Measurements from ENCODE around the gene ARL11.

ARL11 gene

GRCh38 chr13:49649963-49650312, 21.6 kb downstream of the ARL11 start:
- no peak overlapping the region for H3K27ac ChIP-seq (ENCODE audit: low read depth, low read length)
- no peak overlapping the region for H3K9ac ChIP-seq (ENCODE audit: low read depth, low read length)
- no peaks in the 10 kb centered on the region for H3K36me3 ChIP-seq (ENCODE audit: control insufficient read depth, insufficient read depth, low read length)
- H3K9me3 ChIP-seq (ENCODE audit: control insufficient read depth, insufficient read depth, low read length): no peaks in the 10 kb centered on the region
- no peak overlapping the region for H3K4me3 ChIP-seq (ENCODE audit: low read depth, low read length)
- H3K27me3 ChIP-seq (ENCODE audit: control insufficient read depth, insufficient read depth, low read length): no peaks in the 10 kb centered on the region
- H3K4me1 ChIP-seq (ENCODE audit: control insufficient read depth, insufficient read depth, low read length): no peaks in the 10 kb centered on the region

GRCh38 chr13:49651570-49652354, 23.5 kb downstream of the ARL11 start:
- H3K27ac ChIP-seq (ENCODE audit: low read depth, low read length): no peak overlapping the region
- H3K27me3 ChIP-seq (ENCODE audit: control insufficient read depth, insufficient read depth, low read length): no peaks in the 10 kb centered on the region
- H3K9ac ChIP-seq (ENCODE audit: low read depth, low read length): no peak overlapping the region
- H3K4me1 ChIP-seq (ENCODE audit: control insufficient read depth, insufficient read depth, low read length): no peaks in the 10 kb centered on the region
- no peak overlapping the region for H3K4me3 ChIP-seq (ENCODE audit: low read depth, low read length)
- H3K36me3 ChIP-seq (ENCODE audit: control insufficient read depth, insufficient read depth, low read length): no peaks in the 10 kb centered on the region
- no peaks in the 10 kb centered on the region for H3K9me3 ChIP-seq (ENCODE audit: control insufficient read depth, insufficient read depth, low read length)

GRCh38 chr13:49652355-49653305, 24.3 kb downstream of the ARL11 start:
- Histone ChIP-seq H3K9me3 (ENCODE audit: control insufficient read depth, insufficient read depth, low read length) (no peaks in the 10 kb centered on the region), H3K27ac (ENCODE audit: low read depth, low read length) (no peak overlapping the region), H3K36me3 (ENCODE audit: control insufficient read depth, insufficient read depth, low read length) (no peaks in the 10 kb centered on the region), H3K4me3 (ENCODE audit: low read depth, low read length) (no peak overlapping the region), H3K9ac (ENCODE audit: low read depth, low read length) (no peak overlapping the region), H3K27me3 (ENCODE audit: control insufficient read depth, insufficient read depth, low read length) (no peaks in the 10 kb centered on the region), H3K4me1 (ENCODE audit: control insufficient read depth, insufficient read depth, low read length) (no peaks in the 10 kb centered on the region)

DNA sequence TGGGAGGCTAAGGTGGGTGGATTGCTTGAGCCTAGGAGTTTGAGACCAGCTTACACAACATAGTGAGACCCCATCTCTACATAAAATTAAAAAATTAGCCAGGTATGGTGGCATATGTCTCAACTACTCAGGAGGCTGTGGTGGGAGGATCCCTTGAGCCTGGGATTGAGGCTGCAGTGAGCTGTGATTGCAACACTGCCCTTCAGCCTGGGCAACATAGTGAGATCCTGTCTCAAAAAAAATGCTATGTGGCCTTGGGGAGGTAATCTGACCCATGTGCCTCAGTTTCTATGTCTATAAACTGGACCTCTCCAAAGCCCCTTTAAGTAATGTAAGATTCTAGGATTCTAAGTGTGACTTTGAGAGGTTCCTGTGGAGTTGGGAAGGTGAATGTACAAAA, 25.2 kb downstream of the ARL11 start:
- Histone ChIP-seq H3K9ac (ENCODE audit: low read depth, low read length) (no peak overlapping the region), H3K9me3 (ENCODE audit: control insufficient read depth, insufficient read depth, low read length) (no peaks in the 10 kb centered on the region), H3K4me3 (ENCODE audit: low read depth, low read length) (no peak overlapping the region), H3K27me3 (ENCODE audit: control insufficient read depth, insufficient read depth, low read length) (no peaks in the 10 kb centered on the region), H3K27ac (ENCODE audit: low read depth, low read length) (no peak overlapping the region), H3K36me3 (ENCODE audit: control insufficient read depth, insufficient read depth, low read length) (peaks cover 3% of the 10 kb centered on the region; the same call in 1 of the 2 replicates), H3K4me1 (ENCODE audit: control insufficient read depth, insufficient read depth, low read length) (no peaks in the 10 kb centered on the region)

GRCh38 chr13:49654011-49654410, 25.7 kb downstream of the ARL11 start:
- Histone ChIP-seq H3K4me1 (ENCODE audit: control insufficient read depth, insufficient read depth, low read length) (no peaks in the 10 kb centered on the region), H3K27me3 (ENCODE audit: control insufficient read depth, insufficient read depth, low read length) (no peaks in the 10 kb centered on the region), H3K4me3 (ENCODE audit: low read depth, low read length) (no peak overlapping the region), H3K9ac (ENCODE audit: low read depth, low read length) (no peak overlapping the region), H3K9me3 (ENCODE audit: control insufficient read depth, insufficient read depth, low read length) (no peaks in the 10 kb centered on the region), H3K27ac (ENCODE audit: low read depth, low read length) (no peak overlapping the region), H3K36me3 (ENCODE audit: control insufficient read depth, insufficient read depth, low read length) (peaks cover 3% of the 10 kb centered on the region; the same call in 1 of the 2 replicates)

- no peaks in the 10 kb centered on the region for H3K27me3 ChIP-seq (ENCODE audit: control insufficient read depth, insufficient read depth, low read length)
- no peak overlapping the region for H3K4me3 ChIP-seq (ENCODE audit: low read depth, low read length)
- no peaks in the 10 kb centered on the region for H3K4me1 ChIP-seq (ENCODE audit: control insufficient read depth, insufficient read depth, low read length)
- H3K9ac ChIP-seq (ENCODE audit: low read depth, low read length): no peak overlapping the region
- peaks cover 17% of the 10 kb centered on the region for H3K36me3 ChIP-seq (ENCODE audit: control insufficient read depth, insufficient read depth, low read length)
- no peaks in the 10 kb centered on the region for H3K9me3 ChIP-seq (ENCODE audit: control insufficient read depth, insufficient read depth, low read length)
- no peak overlapping the region for H3K27ac ChIP-seq (ENCODE audit: low read depth, low read length)
These were observed 27.6 kb downstream of the ARL11 start for GRCh38 chr13:49655906-49656305.

- Histone ChIP-seq H3K27me3 (ENCODE audit: control insufficient read depth, insufficient read depth, low read length) (no peaks in the 10 kb centered on the region), H3K9ac (ENCODE audit: low read depth, low read length) (no peak overlapping the region), H3K9me3 (ENCODE audit: control insufficient read depth, insufficient read depth, low read length) (no peaks in the 10 kb centered on the region), H3K36me3 (ENCODE audit: control insufficient read depth, insufficient read depth, low read length) (peaks cover 29% of the 10 kb centered on the region), H3K4me1 (ENCODE audit: control insufficient read depth, insufficient read depth, low read length) (no peaks in the 10 kb centered on the region), H3K27ac (ENCODE audit: low read depth, low read length) (no peak overlapping the region), H3K4me3 (ENCODE audit: low read depth, low read length) (no peak overlapping the region)
These were observed 28.9 kb downstream of the ARL11 start for GRCh38 chr13:49657241-49657641.

- H3K27me3 ChIP-seq (ENCODE audit: control insufficient read depth, insufficient read depth, low read length): no peaks in the 10 kb centered on the region
- H3K4me3 ChIP-seq (ENCODE audit: low read depth, low read length): no peak overlapping the region
- H3K4me1 ChIP-seq (ENCODE audit: control insufficient read depth, insufficient read depth, low read length): no peaks in the 10 kb centered on the region
- peaks cover 63% of the 10 kb centered on the region for H3K36me3 ChIP-seq (ENCODE audit: control insufficient read depth, insufficient read depth, low read length)
- no peaks in the 10 kb centered on the region for H3K9me3 ChIP-seq (ENCODE audit: control insufficient read depth, insufficient read depth, low read length)
- H3K27ac ChIP-seq (ENCODE audit: low read depth, low read length): peak overlapping the region; percentile 11
- H3K9ac ChIP-seq (ENCODE audit: low read depth, low read length): no peak overlapping the region
These were observed 36.3 kb downstream of the ARL11 start for GRCh38 chr13:49664606-49665005.

DNA sequence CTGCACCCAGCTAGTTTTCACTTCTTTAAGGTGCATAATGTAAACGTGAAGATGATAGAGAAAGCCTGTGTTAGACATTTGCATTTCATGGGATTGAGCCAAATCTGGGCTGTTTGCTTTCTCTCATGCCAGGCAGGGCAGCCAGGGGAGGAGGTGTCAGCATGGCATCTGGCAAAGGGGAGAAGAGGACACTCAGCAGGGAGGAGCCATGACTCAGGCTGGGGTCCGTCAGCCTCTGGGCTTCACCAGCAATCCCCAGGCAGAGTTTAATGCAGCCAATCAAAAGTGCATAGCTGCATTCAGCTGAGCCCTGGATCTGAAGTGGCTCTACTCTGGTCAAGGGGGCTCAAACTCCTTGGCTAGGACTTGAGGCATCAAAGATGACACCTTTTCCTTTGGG, 39.5 kb downstream of the ARL11 start:
- Histone ChIP-seq H3K36me3 (ENCODE audit: control insufficient read depth, insufficient read depth, low read length) (peaks cover 33% of the 10 kb centered on the region), H3K9me3 (ENCODE audit: control insufficient read depth, insufficient read depth, low read length) (no peaks in the 10 kb centered on the region), H3K27ac (ENCODE audit: low read depth, low read length) (no peak overlapping the region), H3K27me3 (ENCODE audit: control insufficient read depth, insufficient read depth, low read length) (no peaks in the 10 kb centered on the region), H3K4me3 (ENCODE audit: low read depth, low read length) (no peak overlapping the region), H3K9ac (ENCODE audit: low read depth, low read length) (no peak overlapping the region), H3K4me1 (ENCODE audit: control insufficient read depth, insufficient read depth, low read length) (peaks cover 13% of the 10 kb centered on the region; the same call in 1 of the 2 replicates)

DNA sequence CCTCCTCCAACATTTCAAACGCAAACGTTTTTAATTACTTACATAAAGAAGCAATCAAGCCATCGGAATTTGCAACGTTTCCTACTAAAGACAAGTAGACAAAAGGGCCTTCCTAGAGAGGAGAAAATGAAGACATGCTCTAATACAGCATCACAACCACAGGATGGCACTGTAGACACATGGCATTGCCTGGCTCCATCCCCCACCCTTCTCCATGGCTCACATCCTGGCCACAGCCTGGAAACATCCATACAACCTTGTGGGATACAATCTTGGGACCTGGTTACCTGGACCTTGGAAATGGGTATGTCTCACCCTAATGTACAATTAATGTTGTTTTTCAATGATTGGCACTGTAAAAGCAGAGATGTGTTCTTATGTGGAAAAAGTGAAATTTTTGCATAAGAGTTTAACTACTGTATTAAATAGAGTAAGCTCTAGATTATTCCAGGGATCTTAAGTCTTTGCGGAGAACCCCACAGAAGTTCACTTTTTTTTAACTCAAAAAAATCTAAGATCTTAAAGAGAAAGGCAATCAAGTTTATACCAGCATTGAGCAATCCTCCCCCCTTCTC, 41.5 kb downstream of the ARL11 start:
- H3K27me3 ChIP-seq (ENCODE audit: control insufficient read depth, insufficient read depth, low read length): no peaks in the 10 kb centered on the region
- H3K4me1 ChIP-seq (ENCODE audit: control insufficient read depth, insufficient read depth, low read length): peaks cover 13% of the 10 kb centered on the region; the same call in 1 of the 2 replicates
- H3K27ac ChIP-seq (ENCODE audit: low read depth, low read length): no peak overlapping the region
- H3K36me3 ChIP-seq (ENCODE audit: control insufficient read depth, insufficient read depth, low read length): peaks cover 26% of the 10 kb centered on the region
- no peaks in the 10 kb centered on the region for H3K9me3 ChIP-seq (ENCODE audit: control insufficient read depth, insufficient read depth, low read length)
- no peak overlapping the region for H3K4me3 ChIP-seq (ENCODE audit: low read depth, low read length)
- H3K9ac ChIP-seq (ENCODE audit: low read depth, low read length): no peak overlapping the region

DNA sequence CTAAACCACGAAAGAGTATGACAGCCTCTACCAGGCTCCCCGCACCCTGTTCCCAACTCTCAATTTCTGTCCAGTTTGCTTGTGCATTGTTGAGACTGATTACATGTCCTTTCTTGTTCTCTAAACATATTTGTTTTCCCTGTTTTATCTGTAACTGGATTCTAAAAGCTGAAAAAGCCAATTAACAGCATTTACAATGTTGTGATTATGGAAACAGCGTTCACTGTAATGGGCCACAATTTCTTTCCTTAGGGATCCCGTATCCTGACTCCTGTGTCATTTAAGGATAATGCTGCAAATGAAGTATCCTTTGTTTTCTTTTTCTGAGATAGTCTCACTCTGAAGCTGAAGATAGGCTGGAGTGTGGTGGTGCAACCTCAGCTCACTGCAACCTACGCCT, 42.5 kb downstream of the ARL11 start:
- Histone ChIP-seq H3K9ac (ENCODE audit: low read depth, low read length) (no peak overlapping the region), H3K4me1 (ENCODE audit: control insufficient read depth, insufficient read depth, low read length) (peaks cover 13% of the 10 kb centered on the region; the same call in 1 of the 2 replicates), H3K4me3 (ENCODE audit: low read depth, low read length) (no peak overlapping the region), H3K27ac (ENCODE audit: low read depth, low read length) (peak overlapping the region; percentile 1), H3K36me3 (ENCODE audit: control insufficient read depth, insufficient read depth, low read length) (peaks cover 28% of the 10 kb centered on the region), H3K9me3 (ENCODE audit: control insufficient read depth, insufficient read depth, low read length) (no peaks in the 10 kb centered on the region), H3K27me3 (ENCODE audit: control insufficient read depth, insufficient read depth, low read length) (no peaks in the 10 kb centered on the region)

Measured in HUES48 (cell line).